Cardiac septum (tissue), 1 donor: ENCODE measurements around the gene PIPOX. TPM values are rescaled to one million over a fixed set of nuclear protein-coding genes. Genes with fewer than 3 reads are reported as not detected.

Experiments
- DNase-seq: peaks from one replicate; pipeline ENCODE4 v3.0.0-alpha.2; 2020; ENCODE audit warnings: low spot score
- intact Hi-C: fragments of 100-400 bp; cut with DNase I; formaldehyde crosslinking; loops from one replicate; pipeline ENCODE4 v1.14.0; 2022
- long read RNA-seq: library from polyadenylated mRNA; unstranded; transcript quantifications from one replicate; pipeline ENCODE4 v2.0.0, GENCODE V29; 2021
- total RNA-seq: library from RNA; stranded (reverse); fragmentation: NEBNext Ultra II Directional; extraction: Animal tissue kit (Norgen Biotek cat#: 25700); gene quantifications from one replicate; pipeline ENCODE4 v1.2.1, GENCODE V29; 2021
- donor health status: DM: no; HTN: no; CAD: no.

The PIPOX gene
- 0.57 TPM for total RNA-seq
- long read RNA-seq, partial matches to known transcripts, result 0 of 2 reads
- long read RNA-seq, other reads (novel, unspliced or antisense), result 2 of 2 reads

- intact Hi-C loops, result no loop called here
- DNase-seq, result no peak
These were observed at the start of gene PIPOX for GRCh38 chr17:29042679-29043538. Gene PIPOX (plus strand): TSS chr17:29043141. CDS start chr17:29043226, 85 bp downstream.

- no peak for DNase-seq
- intact Hi-C loops, result no loop called here
These were observed 49.1 kb upstream of the PIPOX start for GRCh38 chr17:28993645-28994426.

- intact Hi-C loops, result no loop called here
- DNase-seq, result no peak
These were observed 46.3 kb upstream of the PIPOX start for GRCh38 chr17:28996554-28997096.

- DNase-seq, result no peak
- intact Hi-C loops, result no loop called here
These were observed 45.1 kb upstream of the PIPOX start for GRCh38 chr17:28997806-28998205.

GRCh38 chr17:28999206-28999605, 43.7 kb upstream of the PIPOX start:
- DNase-seq, result no peak
- intact Hi-C loops, result no loop called here

GRCh38 chr17:29000973-29001372, 42.0 kb upstream of the PIPOX start:
- no peak for DNase-seq
- intact Hi-C loops, result no loop called here

- intact Hi-C loops, result no loop called here
These were observed 40.1 kb upstream of the PIPOX start for GRCh38 chr17:29002811-29003210.

GRCh38 chr17:29003289-29003688, 39.7 kb upstream of the PIPOX start:
- DNase-seq, result no peak
- intact Hi-C loops, result no loop called here

More at GRCh38 chr17:29002811-29003210, 40.1 kb upstream of the PIPOX start:
- DNase-seq, result no peak

- intact Hi-C loops, result no loop called here
- no peak for DNase-seq
These were observed 38.8 kb upstream of the PIPOX start for GRCh38 chr17:29004081-29004692.

- intact Hi-C loops, result no loop called here
- DNase-seq, result peak; percentile 81
These were observed 36.9 kb upstream of the PIPOX start, which contains the start of gene SEZ6 for GRCh38 chr17:29005936-29006511. Gene SEZ6 (minus strand): TSS chr17:29006033. CDS start chr17:29005869, 164 bp downstream.

GRCh38 chr17:29007456-29007855, 35.5 kb upstream of the PIPOX start:
- DNase-seq, result no peak
- intact Hi-C loops, result no loop called here

GRCh38 chr17:29007860-29008455, 35.0 kb upstream of the PIPOX start:
- DNase-seq, result no peak
- intact Hi-C loops, result no loop called here

GRCh38 chr17:29008591-29008990, 34.4 kb upstream of the PIPOX start:
- DNase-seq, result no peak
- intact Hi-C loops, result no loop called here

GRCh38 chr17:29010129-29010528, 32.8 kb upstream of the PIPOX start:
- intact Hi-C loops, result no loop called here
- DNase-seq, result no peak

GRCh38 chr17:29010586-29010985, 32.4 kb upstream of the PIPOX start:
- no peak for DNase-seq
- intact Hi-C loops, result no loop called here

GRCh38 chr17:29012535-29012934, 30.4 kb upstream of the PIPOX start:
- no peak for DNase-seq
- intact Hi-C loops, result no loop called here

- intact Hi-C loops, result no loop called here
- no peak for DNase-seq
These were observed 28.2 kb upstream of the PIPOX start for GRCh38 chr17:29014716-29015115.

- DNase-seq, result no peak
- intact Hi-C loops, result no loop called here
These were observed 26.4 kb upstream of the PIPOX start for GRCh38 chr17:29016345-29017210.
